Dedifferentiated amniotic fluid mesenchymal stem cell (primary cell): ENCODE measurements around the gene FAM83C.

ENCODE experiments used
- DNase-seq: peaks from one replicate; pipeline ENCODE4 v3.0.0-alpha.2; 2016; ENCODE audit errors: extremely low spot score

FAM83C gene

DNA sequence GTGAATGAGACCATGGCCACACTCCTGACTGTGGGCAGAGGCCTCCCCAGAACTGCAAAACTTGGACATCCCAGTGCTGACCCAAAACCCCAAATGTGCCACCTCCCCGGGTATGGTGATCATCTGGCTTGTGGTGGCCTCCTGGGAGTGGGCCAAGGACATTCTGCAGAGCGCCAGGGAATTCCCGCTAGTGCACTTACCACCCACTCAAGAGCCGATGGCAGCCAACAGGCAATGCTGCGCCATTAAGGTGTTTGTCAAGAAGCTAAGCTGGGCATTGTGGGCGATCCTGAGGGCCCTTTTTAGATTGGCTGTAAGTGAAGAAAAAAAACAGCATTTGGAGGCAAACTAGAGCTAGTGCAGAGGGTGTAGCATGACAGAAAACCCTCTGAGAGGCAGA lies 56.3 kb downstream of the FAM83C start:
- no peak for DNase-seq
